ENCODE measurements around the gene EMX2.

The EMX2 gene

DNA sequence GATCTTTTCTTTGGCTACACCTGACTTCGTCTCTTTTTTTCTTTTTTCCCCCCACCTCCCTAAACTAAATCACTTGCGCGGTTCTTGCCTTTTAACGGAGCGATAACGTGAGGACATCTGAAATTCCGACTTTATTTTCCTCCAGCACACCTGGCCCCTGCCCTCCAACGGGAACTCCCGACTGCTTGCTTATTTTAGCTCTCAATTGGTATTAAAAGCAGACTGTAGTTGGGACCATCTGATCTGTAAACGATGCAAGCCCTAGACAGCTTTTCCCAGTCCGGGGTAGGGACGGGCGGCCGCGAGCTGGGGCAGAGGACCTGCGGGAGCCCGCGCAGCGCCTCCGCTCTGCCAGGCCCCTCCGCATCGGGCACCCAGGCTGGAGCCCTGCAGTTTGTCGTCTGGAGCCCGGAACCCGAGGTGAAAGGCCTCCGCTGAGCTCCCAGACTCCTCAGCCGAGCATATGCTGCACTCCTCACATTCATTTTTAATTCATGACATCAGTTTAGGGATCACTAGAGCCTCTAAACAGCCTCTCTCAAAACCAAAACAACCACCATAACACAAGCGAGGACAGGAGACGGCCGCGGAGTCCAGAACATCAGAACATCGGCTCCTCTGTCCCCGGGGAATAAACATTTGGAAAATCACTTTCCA is 10.0 kb upstream of the EMX2 start:
- DNase-seq, result no peak

DNA sequence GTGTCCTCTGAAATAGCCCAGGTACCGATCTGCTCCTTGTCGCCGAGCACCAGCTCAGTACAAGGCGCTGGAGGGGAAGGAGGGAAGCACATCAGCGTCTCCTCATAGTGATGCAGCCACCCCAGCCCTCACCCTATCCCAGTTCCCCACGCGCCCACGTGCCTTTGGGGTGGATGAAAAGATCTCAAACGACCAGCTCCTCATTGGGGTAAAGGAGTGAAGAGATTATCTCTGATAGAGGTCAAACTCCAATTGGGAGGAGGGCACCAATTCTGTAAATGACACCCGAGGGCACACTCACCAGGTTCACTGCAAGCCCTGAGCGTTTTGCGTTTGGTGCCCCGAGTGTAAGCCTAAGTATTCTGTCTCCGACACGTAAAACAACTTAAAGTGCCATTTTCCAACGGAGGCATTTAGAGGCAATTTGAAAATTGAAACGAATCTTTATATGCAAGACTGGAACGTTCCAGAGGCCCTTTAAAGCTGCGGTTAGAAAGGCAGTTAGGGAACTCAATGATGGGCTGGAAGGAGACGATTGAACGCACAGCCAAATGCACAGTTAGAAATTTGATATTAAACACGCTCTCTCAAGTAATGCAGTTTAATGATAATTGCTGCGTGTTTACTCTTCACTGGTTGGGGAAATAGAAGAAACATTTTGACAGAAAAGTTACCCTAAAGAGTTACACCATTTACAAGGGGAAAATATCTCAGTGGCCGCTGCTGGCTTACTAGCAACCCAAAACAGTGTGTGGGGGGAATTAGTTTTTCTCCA is 8.9 kb upstream of the EMX2 start:
- no peak for DNase-seq

DNA sequence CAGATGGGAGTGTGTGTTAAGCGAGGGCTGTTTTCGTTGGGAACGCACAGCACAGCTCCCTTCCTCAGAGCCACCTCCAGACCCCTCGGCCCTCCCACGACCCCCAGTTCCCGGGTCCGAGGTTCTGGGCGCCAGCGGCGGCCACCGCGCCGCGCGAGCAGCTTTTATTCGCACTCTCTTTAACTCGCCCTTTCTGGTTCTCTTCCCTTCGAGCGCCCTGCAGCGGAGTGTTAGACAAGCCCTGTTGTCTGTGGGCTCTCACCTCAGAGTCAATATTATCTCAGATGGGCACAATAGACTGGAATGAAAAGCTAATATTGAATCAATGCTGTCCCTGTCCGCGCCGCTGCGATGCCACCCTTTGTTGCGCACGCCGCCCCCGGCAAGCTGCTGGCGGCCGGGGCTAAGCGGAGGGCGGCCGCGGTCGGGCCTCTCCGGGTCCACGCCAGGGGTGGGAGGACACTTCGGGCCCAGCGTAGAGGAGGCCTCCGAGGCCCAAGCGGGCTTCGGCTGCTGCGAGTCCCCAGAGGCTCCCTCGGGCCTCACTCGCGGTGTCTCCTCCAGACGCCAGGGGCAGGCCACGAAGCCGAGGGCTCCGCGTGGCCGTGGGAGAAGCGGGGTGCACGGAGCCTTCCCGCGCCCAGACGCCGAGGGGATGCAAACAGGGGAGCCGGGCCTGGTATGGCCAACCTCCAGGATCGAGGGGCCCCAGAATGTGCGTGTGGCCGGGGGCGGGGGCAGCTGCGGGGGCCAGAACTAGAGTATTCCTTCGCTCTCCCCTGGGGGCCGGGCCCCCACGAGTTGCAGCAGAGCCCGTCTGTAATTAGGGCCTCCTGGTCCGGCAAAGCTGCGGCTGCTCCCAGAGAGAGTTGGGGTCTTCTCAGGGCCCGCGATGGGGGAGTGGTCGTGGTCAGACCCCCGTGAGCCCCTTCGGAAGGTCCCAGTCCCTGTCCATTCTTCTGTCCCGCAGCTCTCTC is 7.9 kb upstream of the EMX2 start:
- DNase-seq, result no peak

DNA sequence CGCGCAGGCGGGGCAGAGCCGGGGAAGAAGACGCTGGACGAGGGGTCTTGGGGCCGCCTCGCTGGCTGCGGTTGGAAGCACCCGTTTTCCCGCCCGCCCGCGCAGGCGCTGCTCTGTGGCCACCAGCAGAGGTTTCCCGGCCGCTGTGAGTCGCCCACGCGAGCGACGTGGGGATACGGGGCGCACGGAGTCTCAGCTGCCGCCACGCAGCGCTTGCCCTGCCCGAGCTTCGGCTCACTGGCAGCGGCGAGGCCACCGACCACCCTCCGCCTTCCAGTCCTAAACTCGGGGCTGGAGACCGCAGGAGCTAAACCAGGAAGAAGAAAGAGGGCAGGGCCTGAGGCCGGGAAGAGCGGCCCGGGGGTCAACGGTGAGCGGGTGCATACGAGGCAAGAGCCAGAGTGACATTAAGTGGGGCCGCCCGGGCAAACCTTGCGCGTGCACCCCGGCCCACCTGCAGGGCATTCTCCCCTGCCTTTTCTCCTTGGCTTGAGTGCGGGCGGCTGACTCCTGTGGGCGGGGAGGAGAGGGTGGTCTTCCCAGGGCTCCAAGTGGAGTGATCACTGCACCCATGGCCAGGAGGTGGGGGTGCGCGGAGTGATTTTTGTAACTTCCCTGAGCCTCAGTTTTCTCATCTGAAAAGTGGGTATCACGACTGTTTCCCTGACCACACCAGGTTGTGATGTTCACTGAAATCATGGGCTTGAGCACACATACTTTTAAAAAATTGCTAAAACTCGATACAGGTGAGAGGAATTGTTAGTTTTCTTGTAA is 7.1 kb upstream of the EMX2 start:
- DNase-seq, result no peak

DNA sequence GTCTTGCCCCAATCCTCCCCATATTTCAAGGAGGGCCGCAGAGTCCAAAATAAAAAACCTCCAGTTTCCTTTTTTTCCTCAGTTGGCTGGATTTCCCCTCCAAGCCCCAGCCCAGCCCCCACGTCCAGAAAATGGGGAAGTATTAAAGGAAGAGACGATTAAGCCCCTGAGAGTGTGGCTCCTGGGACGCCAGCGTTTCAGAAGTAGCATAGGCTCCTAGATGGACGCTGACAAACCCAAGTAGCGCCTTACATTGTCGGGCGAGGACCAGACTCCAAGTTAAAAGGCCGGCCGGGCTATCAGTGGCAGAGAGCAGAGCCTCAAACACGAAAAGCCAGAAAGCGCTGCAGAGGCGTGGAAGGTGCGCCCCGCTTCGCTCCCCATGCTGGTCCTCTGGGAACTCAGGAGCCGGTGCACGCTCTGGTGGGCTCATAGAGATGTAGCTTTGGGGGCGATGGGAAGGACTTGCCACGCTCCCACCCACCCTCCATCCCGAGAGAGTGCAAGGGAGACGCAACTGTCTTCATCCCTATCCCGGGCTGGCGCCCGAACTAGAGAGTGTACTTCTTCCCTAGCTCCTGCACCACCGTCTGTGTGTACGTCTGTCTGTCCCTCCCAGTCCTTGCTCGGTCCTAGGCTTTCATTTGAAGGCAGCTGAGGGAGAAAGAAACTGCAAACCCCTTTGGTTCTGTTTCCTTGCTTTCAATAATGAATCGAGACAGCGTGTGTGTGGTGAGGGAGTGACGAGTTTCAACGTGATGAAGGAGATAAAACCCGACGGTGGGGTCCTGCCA is 6.3 kb upstream of the EMX2 start:
- DNase-seq, result no peak

DNA sequence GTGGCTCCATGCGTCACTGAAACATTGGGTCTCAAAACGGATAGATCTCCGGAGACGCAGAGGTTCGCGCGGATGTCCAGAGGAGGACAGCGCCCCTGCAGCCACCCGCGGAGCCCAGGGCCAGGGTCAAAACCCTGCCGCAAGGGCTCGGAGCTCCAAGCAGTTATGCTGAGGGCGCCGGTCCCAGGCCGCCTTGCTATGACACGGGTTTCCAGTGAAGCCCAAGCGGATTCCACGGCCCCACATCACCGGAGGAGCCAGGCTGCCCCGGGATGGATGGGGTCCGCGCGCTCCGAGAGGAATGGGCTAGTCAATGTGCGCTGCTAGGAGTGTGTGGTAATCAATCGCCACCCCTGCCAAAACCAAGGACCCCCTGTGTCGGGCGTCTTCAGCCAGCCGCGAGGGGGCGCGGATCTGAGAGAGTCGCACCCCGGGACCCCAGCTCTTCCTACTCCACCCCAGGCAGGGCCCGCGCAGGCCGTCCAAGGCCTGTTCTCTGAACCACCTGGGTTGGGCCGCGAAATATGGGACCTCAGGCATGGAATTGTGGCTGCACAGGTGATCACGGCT is 5.6 kb upstream of the EMX2 start:
- no peak for DNase-seq

DNA sequence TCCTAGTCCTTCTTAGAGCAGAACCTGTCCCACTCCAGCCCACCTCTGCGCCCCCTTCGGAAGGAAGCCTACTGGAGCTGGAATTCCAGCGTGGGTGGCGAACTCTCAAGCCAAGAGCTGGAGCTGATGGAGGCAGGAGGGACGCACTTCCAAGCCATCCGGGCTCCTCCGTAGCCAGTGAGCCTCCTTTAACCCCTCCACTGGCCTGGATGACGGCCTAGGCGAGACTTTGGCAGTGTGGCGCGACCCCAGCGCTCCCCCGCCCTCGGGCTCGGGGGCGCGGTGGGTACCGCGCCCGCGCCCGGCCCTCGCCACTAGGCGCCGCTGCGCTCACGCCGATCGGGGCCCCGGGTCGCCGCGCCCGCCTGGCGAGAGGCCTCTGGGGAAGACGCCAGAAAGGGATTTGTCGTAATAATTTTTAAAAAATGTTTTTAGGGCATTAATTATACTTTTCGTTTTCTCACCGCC is 5.1 kb upstream of the EMX2 start:
- peak; percentile 16 for DNase-seq

DNA sequence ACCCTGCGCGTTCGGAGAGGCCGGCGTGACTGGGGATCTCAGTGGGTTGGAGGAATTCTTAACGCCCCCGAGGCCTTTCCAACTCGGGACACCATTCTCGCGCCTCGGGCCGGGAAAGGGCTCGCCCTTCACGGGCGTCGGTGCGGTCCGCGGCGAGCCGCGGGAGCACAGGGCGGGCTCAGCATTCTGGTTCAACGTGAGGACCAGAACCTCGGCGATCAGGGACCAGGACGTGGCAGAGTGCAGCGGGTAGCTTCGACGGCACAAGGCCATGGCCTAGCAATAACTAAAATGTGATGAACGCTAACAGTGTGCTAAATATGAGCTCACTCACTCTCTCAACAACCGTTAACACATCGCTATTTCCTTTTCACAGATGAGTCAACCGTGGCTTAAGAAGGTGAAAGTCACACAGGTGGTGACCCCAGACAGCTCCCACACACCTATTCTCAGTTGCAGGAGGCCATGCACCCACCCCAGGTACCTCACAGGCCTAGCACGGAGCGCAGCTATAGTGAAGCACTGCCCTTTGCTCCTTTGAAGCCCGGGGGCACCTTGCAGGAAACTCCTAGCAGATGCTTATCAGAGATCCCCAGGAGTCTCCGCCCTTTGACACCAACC is 4.5 kb upstream of the EMX2 start:
- DNase-seq, result no peak

DNA sequence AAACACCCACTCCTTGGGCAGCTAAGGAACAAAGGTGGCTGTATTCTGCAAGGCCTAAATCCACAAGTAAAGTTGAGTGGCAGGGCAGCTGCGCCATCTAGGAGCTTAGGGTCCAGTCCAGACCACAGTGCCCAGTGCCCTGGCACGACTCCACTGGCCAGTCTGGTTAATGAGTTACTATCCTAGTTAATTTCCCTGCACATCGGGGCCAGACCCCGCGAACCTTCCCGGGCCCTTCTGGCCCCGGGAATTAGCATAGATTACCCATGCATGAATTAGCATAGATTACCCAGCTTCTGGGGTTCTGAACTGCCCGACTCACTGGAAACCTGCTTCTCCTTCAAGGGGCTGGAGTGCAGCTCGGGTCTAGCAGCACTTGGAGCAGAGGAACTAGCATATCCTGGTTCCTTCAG is 3.2 kb upstream of the EMX2 start:
- no peak for DNase-seq

DNA sequence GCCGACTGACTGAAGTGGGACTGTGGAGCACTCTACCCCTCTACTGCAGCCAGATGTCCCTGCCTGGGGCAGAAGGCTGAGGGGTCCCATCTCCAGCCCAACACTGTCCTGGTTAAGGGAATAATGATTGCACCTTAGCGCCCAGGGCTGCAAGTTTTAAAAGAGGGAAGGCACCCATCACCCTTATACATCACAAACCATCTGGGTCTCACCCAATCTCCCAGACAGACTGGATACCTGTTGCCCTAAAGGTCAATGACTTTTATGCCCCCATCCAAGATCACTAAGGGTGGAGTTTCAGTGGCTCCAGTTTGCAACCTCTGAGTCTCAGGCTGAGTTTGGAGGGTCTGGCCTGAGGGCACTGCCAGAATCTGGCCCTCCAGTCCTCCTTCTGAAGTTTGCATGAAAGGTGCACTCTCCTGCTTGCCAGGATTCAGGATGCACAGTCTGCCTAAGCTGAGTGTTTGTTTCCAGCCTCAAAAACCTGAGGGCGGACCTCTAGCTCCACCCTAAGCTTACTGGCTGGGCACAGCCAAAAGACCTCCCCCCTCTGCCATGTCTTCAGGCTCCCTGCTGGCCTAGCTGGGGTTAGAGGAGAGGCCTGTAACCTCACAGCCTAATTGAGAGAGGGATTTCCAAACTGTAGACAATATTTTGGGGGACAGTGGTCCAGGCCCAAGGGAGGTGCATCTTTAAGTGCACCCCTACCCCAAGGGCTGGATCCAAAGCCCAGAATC is 2.5 kb upstream of the EMX2 start:
- no peak for DNase-seq

DNA sequence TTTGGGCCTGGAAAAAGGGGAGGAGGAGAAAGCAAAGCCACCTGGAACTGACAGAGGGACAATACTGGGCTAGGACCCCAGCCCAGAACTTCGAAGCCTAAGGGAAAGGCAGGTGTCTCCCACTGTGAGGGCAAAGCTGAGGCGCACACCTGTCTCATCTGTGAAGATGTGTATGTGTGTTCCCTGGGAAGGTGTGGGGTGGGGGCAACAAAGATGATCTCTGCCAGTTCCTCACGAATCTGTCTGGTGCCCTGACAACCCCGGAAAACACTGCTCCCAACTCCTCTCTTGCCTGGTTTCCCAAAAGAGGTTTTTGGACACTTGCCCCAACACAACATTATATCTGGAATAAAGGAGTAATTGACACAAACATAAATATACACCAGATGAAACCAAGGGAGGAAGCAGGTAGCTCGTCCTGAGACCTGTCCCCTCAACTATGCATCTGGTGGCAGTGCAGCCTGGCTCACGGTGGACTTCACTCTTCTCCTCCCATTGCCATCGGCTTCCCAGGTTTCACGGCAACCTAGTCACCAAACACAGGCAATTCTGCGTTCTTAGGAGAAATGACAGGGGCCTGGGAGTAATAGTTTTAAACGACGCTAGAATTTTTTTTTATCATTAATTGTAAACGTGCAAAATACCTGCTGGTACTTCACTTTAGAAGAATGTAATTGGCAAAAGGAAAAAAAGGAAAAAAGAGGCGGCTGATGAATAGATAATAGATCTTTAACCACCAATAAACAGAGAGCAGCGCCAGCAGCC is 1.7 kb upstream of the EMX2 start:
- no peak for DNase-seq

DNA sequence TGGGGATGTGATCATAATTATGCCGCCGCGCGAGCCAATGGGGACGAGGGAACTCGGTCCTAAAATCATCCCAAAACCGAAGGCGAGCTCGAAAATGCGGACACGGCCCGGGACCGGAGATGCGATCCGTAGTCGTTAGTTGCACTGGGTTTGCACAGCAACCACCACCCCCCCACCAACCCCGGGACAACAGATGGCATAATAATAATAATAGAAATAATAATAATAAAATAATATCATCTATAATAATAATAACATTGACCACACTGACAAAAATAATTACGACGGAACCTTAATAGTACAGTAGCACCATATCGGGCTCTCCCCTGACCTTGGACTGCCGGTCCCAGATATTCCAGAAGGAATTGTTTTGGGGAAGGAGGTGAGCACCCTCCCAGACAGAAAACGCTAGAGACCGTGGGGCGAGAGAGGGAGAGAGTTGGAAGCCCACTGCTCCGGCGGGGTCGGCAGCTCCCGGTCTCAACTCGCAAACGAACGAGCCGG is 1.1 kb upstream of the EMX2 start:
- DNase-seq, result no peak

DNA sequence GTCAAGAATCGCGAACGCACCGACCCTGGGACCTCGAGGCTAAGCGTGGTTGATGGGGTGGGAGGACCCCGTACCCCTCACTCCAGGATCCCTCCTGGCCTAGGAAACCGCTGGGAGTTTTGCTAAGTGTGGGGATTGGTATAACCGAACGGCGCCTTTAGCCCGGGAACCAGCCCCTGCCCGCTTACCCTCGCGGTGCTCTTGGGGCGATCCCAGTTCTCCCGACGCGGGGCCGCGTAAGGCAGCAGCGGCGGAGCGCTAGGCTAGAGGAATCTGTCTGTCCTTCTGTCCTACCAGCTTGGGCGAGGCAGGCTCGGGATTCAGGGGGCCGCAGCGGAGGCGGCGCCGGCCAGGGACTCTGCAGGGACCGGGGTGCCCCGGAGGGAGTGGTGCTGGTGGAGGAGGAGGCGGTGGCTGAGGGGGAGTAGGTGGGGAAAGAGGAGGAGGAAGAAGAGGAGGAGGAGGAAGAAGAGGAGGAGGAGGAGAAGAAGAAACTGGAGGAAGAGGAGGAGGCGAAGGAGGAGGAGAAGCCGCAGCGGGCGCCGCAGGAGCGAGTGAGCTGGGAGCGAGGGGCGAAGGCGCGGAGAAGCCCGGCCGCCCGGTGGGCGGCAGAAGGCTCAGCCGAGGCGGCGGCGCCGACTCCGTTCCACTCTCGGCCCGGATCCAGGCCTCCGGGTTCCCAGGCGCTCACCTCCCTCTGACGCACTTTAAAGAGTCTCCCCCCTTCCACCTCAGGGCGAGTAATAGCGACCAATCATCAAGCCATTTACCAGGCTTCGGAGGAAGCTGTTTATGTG is 439 bp upstream of the EMX2 start:
- DNase-seq, result no peak

DNA sequence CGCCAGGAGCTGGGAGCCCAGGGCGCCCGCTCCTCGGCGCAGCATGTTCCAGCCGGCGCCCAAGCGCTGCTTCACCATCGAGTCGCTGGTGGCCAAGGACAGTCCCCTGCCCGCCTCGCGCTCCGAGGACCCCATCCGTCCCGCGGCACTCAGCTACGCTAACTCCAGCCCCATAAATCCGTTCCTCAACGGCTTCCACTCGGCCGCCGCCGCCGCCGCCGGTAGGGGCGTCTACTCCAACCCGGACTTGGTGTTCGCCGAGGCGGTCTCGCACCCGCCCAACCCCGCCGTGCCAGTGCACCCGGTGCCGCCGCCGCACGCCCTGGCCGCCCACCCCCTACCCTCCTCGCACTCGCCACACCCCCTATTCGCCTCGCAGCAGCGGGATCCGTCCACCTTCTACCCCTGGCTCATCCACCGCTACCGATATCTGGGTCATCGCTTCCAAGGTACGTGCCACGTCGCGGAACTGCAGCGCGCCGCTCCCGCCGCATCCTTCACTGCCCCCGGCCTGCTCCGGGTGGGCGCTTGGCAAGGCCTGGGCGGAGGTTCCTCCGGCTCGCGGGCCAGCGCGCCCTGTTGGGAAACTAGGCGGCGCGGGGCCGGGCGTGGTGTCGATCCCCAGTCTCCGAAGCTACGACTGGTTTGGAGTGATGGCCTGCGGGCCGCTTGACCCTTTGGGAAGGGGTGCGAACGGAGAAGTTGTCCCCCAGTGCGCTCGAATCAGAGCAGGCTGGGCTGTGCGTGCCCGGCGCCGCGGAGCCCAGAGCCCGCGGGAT is 868 bp downstream of the EMX2 start:
- no peak for DNase-seq

DNA sequence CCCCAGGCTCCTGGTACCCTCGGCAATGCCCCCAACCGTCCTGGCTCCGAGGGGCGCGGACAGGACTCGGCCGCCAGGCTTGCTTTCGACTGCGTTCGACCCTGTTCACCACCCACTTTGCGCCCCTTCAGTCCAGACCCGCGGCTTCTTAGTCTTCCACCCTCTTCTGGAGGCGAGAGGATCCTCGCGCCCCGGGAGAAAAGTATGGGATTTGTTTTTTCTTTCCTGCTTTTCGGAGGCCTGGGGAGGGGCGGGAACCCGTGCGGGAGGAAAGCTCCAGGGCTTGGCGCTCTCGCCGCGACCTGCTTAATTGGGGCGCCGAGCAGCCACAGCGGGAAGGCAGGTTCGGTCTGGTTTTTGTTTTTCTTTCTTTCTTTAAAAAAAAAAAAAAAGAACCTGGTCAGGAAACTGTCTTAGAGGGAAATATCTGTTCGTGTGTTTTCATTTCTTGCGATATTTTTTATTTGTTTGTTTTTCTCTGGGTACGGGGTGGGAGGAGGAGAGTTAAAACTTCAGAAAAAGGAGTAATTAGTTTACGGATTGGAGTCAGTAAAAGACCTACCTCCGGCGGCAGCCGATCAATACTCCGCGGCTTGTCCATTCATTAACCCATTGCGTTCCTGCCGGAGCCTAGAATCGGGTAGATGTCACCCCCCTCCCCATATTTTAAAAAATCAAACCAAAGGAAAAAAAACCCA is 1.6 kb downstream of the EMX2 start:
- no peak for DNase-seq

DNA sequence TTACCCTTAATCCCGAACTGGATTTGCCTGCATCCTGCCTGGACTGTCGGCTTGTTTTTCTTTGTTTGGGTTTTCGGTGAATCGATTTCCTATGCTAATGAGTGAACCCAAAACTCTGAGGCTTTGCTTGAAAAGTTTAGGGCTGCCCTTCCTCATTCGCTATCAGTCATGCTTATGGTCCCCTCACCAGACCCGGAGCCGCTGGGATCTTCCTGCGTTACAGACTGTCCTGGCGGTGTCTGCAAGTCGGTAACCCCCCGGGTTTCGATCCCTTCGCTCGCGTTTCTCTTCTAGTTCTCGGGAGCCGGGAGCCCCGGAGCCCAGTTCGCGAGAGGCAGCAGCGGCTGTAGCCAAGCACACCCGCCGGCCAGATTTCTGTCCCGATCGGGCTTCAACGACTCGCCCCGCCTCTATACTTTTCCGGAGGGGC is 2.2 kb downstream of the EMX2 start:
- no peak for DNase-seq

Measured in CD4-positive, alpha-beta T cell treated with Interleukin-17A for 4 hours (primary cell).